T-helper 2 cell treated with Interferon-gamma antibody and Interleukin-4, amounts not matched to agents 5 μg/mL and 100 μg/mL, for 36 hours (primary cell): ENCODE measurements around the gene SLC10A7.
A peak's percentile ranks its signal among the peaks of the same experiment; 100 is the strongest.

Source experiments
- DNase-seq: peaks from one replicate; pipeline ENCODE4 v3.0.0; 2021; ENCODE audit warnings: low spot score
- H3K27ac Mint-ChIP-seq: one replicate; pipeline ENCODE4 v1.8.0; 2021; ENCODE audit warnings: mild to moderate bottlenecking, mixed read lengths
- H3K27me3 Mint-ChIP-seq: one replicate; pipeline ENCODE4 v1.8.0; 2021; ENCODE audit warnings: low read depth, mixed read lengths
- H3K36me3 Mint-ChIP-seq: one replicate; pipeline ENCODE4 v1.8.0; 2021; ENCODE audit warnings: low read depth, mixed read lengths
- H3K4me1 Mint-ChIP-seq: one replicate; pipeline ENCODE4 v1.8.0; 2021; ENCODE audit warnings: low read depth, mixed read lengths
- H3K4me3 Mint-ChIP-seq: one replicate; pipeline ENCODE4 v1.8.0; 2022; ENCODE audit warnings: mild to moderate bottlenecking, moderate library complexity, mixed read lengths
- H3K9me3 Mint-ChIP-seq: one replicate; pipeline ENCODE4 v1.8.0; 2021; ENCODE audit warnings: mixed read lengths

The SLC10A7 gene

DNA sequence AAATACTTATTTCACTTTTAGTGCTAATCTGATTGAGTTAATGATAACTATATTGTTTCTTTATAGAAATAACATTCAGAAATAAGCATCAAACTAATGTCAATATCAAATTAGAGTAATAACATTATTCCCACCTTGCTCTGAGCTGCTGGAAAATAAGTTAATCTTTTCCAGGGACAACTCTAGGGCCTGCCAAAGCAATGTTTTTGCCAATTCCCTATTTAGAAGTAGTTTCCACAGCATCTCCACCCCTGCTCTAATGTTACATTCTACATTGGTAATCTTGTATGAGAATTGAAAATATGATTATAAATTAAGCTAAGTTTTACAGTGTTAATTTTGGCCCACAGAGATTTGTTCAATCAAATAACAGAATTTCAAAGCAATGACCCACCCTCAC lies 239.1 kb downstream of the SLC10A7 start:
- Mint-ChIP-seq H3K36me3 (no peaks in the 10 kb centered on the region), H3K4me1 (no peaks in the 10 kb centered on the region), H3K27ac (no peak overlapping the region), H3K27me3 (no peaks in the 10 kb centered on the region), H3K9me3 (no peaks in the 10 kb centered on the region), H3K4me3 (no peak overlapping the region)
- DNase-seq, result no peak

DNA sequence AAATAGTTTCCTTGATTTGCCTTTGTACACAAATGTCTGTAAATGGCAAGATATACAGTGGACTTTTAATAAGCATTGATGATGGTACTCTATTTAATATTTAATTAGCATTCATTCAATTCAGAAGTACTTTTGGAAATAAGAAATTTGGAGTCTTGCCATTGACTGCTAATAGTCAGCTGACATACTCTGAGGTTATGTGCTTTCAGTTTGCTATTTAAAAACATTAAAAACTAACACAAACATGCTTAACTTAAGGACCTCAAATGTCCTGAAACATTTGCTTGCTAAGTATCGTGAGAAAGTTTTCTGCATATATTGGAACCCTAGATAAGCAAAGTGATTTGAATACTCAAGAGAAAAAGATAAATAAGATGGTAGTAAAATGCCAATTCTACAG lies 242.8 kb downstream of the SLC10A7 start:
- DNase-seq, result no peak
- Mint-ChIP-seq H3K27me3 (no peaks in the 10 kb centered on the region), H3K9me3 (no peaks in the 10 kb centered on the region), H3K4me3 (no peak overlapping the region), H3K36me3 (no peaks in the 10 kb centered on the region), H3K27ac (no peak overlapping the region), H3K4me1 (no peaks in the 10 kb centered on the region)

GRCh38 chr4:146275370-146275769 lies 246.4 kb downstream of the SLC10A7 start:
- H3K4me3 Mint-ChIP-seq, result no peak overlapping the region
- H3K9me3 Mint-ChIP-seq, result no peaks in the 10 kb centered on the region
- no peaks in the 10 kb centered on the region for H3K27me3 Mint-ChIP-seq
- H3K4me1 Mint-ChIP-seq, result no peaks in the 10 kb centered on the region
- H3K36me3 Mint-ChIP-seq, result no peaks in the 10 kb centered on the region
- no peak overlapping the region for H3K27ac Mint-ChIP-seq
- DNase-seq, result no peak

GRCh38 chr4:146274774-146275173 lies 247.0 kb downstream of the SLC10A7 start:
- Mint-ChIP-seq H3K9me3 (no peaks in the 10 kb centered on the region), H3K4me1 (no peaks in the 10 kb centered on the region), H3K36me3 (no peaks in the 10 kb centered on the region), H3K4me3 (no peak overlapping the region), H3K27me3 (no peaks in the 10 kb centered on the region), H3K27ac (no peak overlapping the region)
- DNase-seq, result no peak

DNA sequence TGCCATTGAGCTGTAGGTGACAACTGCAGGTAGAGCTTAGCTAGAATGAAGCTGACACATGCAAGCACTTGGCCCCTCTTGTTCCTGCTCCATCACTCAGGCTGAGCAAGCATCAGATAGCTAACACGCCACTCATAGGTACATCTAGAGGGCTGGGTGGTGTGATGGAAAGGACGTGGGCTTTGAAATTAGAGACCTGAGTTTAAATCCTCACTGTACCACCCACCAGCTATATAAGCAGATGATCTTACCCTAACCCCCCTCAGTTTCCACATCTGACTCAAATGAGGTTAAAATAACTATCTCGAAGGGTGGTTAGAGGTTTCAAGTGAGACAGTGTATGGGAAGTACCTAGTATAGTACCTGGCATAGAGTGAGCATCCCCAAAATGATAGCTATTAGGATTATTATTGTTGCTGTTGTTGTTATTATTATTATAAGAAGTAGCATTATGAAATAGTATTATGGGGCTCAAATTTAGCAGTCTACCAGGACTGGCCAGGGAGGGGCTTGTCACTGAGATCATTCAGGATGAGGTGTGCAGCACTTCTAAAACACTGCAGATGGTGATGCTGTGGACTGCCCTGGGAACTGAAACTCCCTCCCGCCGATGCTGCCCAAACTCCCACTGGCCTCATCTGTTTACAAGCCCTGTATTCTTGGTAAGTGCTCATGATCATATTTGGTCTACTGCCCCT lies 248.4 kb downstream of the SLC10A7 start:
- Mint-ChIP-seq H3K9me3 (no peaks in the 10 kb centered on the region), H3K4me1 (no peaks in the 10 kb centered on the region), H3K27ac (no peak overlapping the region), H3K36me3 (no peaks in the 10 kb centered on the region), H3K4me3 (no peak overlapping the region), H3K27me3 (no peaks in the 10 kb centered on the region)
- peak; percentile 25 for DNase-seq

DNA sequence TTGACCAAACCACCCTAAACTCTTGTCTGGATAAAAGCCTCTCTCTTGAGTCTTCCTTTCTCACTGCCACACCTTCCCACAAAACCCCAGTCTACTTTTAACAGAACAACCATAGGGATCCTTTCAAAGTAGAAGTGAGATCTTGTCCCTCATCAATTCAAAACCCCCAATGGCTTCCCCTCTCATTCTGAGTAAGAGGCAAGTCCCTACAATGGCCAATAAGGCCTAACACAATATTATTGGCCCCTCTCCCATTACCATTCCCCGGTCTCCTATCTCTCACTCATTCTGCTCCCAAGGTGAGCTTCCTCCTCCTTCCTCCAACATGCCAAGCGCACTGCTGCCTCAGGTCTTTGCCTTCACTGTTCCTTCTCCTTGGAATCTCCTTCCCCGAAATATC lies 250.3 kb downstream of the SLC10A7 start:
- no peaks in the 10 kb centered on the region for H3K9me3 Mint-ChIP-seq
- H3K27me3 Mint-ChIP-seq, result no peaks in the 10 kb centered on the region
- H3K4me3 Mint-ChIP-seq, result no peak overlapping the region
- H3K27ac Mint-ChIP-seq, result no peak overlapping the region
- H3K36me3 Mint-ChIP-seq, result no peaks in the 10 kb centered on the region
- H3K4me1 Mint-ChIP-seq, result no peaks in the 10 kb centered on the region
- no peak for DNase-seq

GRCh38 chr4:146269228-146269653 lies 252.5 kb downstream of the SLC10A7 start:
- H3K27me3 Mint-ChIP-seq, result no peaks in the 10 kb centered on the region
- H3K4me3 Mint-ChIP-seq, result no peak overlapping the region
- no peak for DNase-seq
- H3K27ac Mint-ChIP-seq, result no peak overlapping the region
- no peaks in the 10 kb centered on the region for H3K4me1 Mint-ChIP-seq
- peaks cover 2% of the 10 kb centered on the region for H3K36me3 Mint-ChIP-seq
- H3K9me3 Mint-ChIP-seq, result no peaks in the 10 kb centered on the region

DNA sequence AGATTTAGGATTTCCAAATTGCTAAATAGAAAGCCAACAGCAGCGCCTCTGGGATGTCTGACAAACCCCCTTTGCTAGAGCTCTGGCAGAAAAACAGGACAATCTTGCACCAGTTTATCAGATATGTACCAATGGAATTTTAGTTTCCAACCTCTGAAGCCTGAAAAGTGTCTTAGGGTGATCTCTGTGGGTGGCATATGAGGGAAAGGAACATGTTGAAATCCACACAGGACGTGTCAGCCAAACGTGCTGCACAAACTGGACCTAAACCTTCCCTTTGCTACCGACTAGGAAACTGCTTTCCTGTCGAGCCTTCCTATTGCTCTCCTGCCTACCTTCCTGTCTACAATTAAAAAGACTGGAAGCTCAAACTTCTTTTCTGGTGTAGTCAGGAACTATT lies 253.9 kb downstream of the SLC10A7 start:
- Mint-ChIP-seq H3K27ac (no peak overlapping the region), H3K4me1 (no peaks in the 10 kb centered on the region), H3K36me3 (peaks cover 2% of the 10 kb centered on the region), H3K9me3 (no peaks in the 10 kb centered on the region), H3K4me3 (no peak overlapping the region), H3K27me3 (no peaks in the 10 kb centered on the region)
- DNase-seq, result no peak

GRCh38 chr4:146265950-146266490 lies 255.7 kb downstream of the SLC10A7 start:
- no peak overlapping the region for H3K27ac Mint-ChIP-seq
- DNase-seq, result no peak
- no peak overlapping the region for H3K4me3 Mint-ChIP-seq
- no peaks in the 10 kb centered on the region for H3K9me3 Mint-ChIP-seq
- H3K27me3 Mint-ChIP-seq, result no peaks in the 10 kb centered on the region
- no peaks in the 10 kb centered on the region for H3K4me1 Mint-ChIP-seq
- H3K36me3 Mint-ChIP-seq, result peaks cover 2% of the 10 kb centered on the region

GRCh38 chr4:146263793-146264192 lies 257.9 kb downstream of the SLC10A7 start:
- Mint-ChIP-seq H3K36me3 (peaks cover 2% of the 10 kb centered on the region), H3K4me1 (no peaks in the 10 kb centered on the region), H3K9me3 (no peaks in the 10 kb centered on the region), H3K4me3 (no peak overlapping the region), H3K27ac (no peak overlapping the region), H3K27me3 (no peaks in the 10 kb centered on the region)
- no peak for DNase-seq

DNA sequence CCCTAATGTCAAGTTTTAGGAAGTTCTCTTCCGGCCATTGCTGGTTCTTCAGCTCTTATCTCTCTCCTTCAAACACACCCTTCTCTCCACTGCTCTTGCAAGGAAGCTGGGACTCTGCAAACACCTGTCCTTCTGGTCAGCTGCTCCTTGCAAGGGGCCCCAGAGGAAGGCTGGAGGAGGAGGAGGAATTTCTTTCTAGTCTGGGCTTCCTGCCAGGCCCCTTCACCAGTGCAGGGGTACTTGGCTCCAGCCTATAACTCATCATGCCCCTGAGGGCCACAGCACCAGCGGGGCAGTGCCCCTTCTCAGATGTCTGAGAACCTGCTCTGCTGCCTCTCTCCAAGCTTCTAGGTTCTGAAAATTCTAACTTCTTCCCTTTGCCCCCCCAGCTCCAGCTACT lies 260.7 kb downstream of the SLC10A7 start:
- no peak for DNase-seq
- Mint-ChIP-seq H3K27ac (no peak overlapping the region), H3K4me3 (no peak overlapping the region), H3K4me1 (no peaks in the 10 kb centered on the region), H3K27me3 (no peaks in the 10 kb centered on the region), H3K9me3 (no peaks in the 10 kb centered on the region), H3K36me3 (peaks cover 2% of the 10 kb centered on the region)

DNA sequence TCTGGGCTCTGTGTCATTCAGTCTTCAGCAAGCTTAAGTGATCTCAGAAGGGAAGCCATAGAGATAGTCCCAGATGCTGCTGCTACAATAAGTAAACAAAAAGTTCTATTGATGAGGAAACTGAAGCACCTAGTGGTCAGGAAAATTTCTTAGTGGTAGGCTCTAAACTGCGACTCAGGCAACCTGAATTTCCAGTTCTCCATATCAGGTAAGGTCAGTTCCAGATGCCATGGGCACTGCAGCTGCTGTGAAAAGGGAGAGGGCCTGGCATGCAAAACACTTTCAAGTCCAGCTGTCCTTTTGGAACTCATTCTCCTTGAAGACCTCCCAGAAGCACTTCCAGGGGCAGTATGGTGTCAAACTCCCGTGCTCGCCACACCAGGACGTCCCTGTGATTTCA lies 261.2 kb downstream of the SLC10A7 start:
- Mint-ChIP-seq H3K4me1 (no peaks in the 10 kb centered on the region), H3K27ac (no peak overlapping the region), H3K4me3 (no peak overlapping the region), H3K27me3 (no peaks in the 10 kb centered on the region), H3K9me3 (no peaks in the 10 kb centered on the region), H3K36me3 (peaks cover 2% of the 10 kb centered on the region)
- no peak for DNase-seq

GRCh38 chr4:146257511-146257910 lies 264.2 kb downstream of the SLC10A7 start:
- H3K4me1 Mint-ChIP-seq, result no peaks in the 10 kb centered on the region
- no peak for DNase-seq
- no peaks in the 10 kb centered on the region for H3K9me3 Mint-ChIP-seq
- H3K27me3 Mint-ChIP-seq, result no peaks in the 10 kb centered on the region
- H3K4me3 Mint-ChIP-seq, result no peak overlapping the region
- no peaks in the 10 kb centered on the region for H3K36me3 Mint-ChIP-seq
- H3K27ac Mint-ChIP-seq, result no peak overlapping the region

GRCh38 chr4:146256328-146256727 lies 265.4 kb downstream of the SLC10A7 start:
- Mint-ChIP-seq H3K4me3 (no peak overlapping the region), H3K27me3 (no peaks in the 10 kb centered on the region), H3K27ac (no peak overlapping the region), H3K4me1 (no peaks in the 10 kb centered on the region), H3K9me3 (no peaks in the 10 kb centered on the region), H3K36me3 (no peaks in the 10 kb centered on the region)
- no peak for DNase-seq

- no peaks in the 10 kb centered on the region for H3K9me3 Mint-ChIP-seq
- H3K4me1 Mint-ChIP-seq, result no peaks in the 10 kb centered on the region
- no peak overlapping the region for H3K4me3 Mint-ChIP-seq
- no peak overlapping the region for H3K27ac Mint-ChIP-seq
- no peak for DNase-seq
- H3K27me3 Mint-ChIP-seq, result no peaks in the 10 kb centered on the region
- H3K36me3 Mint-ChIP-seq, result no peaks in the 10 kb centered on the region
These were observed 265.9 kb downstream of the SLC10A7 start for GRCh38 chr4:146255874-146256273.
